Measurements from ENCODE around the gene TMEM201. TPM values are rescaled to one million over a fixed set of nuclear protein-coding genes. Genes with fewer than 3 reads are reported as not detected.

TMEM201 gene
- total and polyA plus RNA-seq, 2 of the 8 experiments (the other 6 are each of a cell fraction or from before 2014, with no cell fraction given): 8.2 to 27.1 TPM

GRCh38 chr1:9651565-9652378 lies 63.1 kb downstream of the TMEM201 start, which contains the start of gene PIK3CD:
TSS of gene PIK3CD (plus strand) at chr1:9651731. CDS start at chr1:9710456, 58,725 bp downstream.
- peak within 1 kb of the TSS; percentile 9; the same call in 1 of the 2 replicates for H3K18ac ChIP-seq (ENCODE audit: extremely low read depth, low read length)
- H3K56ac ChIP-seq (replicated peaks; ENCODE audit: insufficient read length, low read depth, low read length): no peak within 1 kb of the TSS
- POLR2A ChIA-PET (ENCODE audit: partially characterized antibody): interaction anchor here (0.9 to 2.3 kb wide), 4 partner anchors 20 to 64 kb away, joined by 3 to 9 read pairs (median 4); no protein-coding TSS in a partner anchor
- H4K20me1 ChIP-seq (replicated peaks in 1 of 2; ENCODE audit: control insufficient read depth in 1 of 2, insufficient read depth in 2 of 2, low read length in 2 of 2): no peaks in the 10 kb centered on the region
- no peaks in the 10 kb centered on the region for H3K79me2 ChIP-seq (ENCODE audit: control insufficient read depth in 1 of 2, insufficient read depth in 2 of 2, low read length in 2 of 2)
- no peak within 1 kb of the TSS for H3K23ac ChIP-seq (ENCODE audit: insufficient read length)
- WGBS, 2 experiments (ENCODE audit: extremely low coverage in 1 of 2, insufficient coverage in 1 of 2, insufficient read length in 1 of 2, insufficient replicate concordance in 2 of 2, low coverage in 1 of 2, low lambda C conversion rate in 2 of 2, missing lambda C conversion rate in 1 of 2): 0% methylated on average over 44 of the region's 94 CpGs; no CpG with 5 or more reads in 1 of the 2 experiments
- H2BK20ac ChIP-seq (ENCODE audit: low read length): no peak within 1 kb of the TSS
- H4K8ac ChIP-seq (ENCODE audit: extremely low read depth, insufficient read depth, low read length): peak within 1 kb of the TSS; percentile 63; the same call in 1 of the 2 replicates
- peak within 1 kb of the TSS in 1 of 4 experiments; percentile 46; a peak in 2 of 7 replicates for H3K9ac ChIP-seq (replicated peaks in 1 of 4; ENCODE audit: extremely low read depth in 1 of 4, low read depth in 3 of 4, low read length in 3 of 4)
- H2BK5ac ChIP-seq (ENCODE audit: low read depth, low read length): no peak within 1 kb of the TSS
- no peaks in the 10 kb centered on the region for H3K79me1 ChIP-seq (ENCODE audit: low read depth, low read length)
- H2BK15ac ChIP-seq (ENCODE audit: low read length): 0 out of 2 replicates have a peak within 1 kb of the TSS, but pooled peaks have one; percentile 40
- CTCF ChIA-PET (ENCODE audit: partially characterized antibody): interaction anchor here (0.7 to 2.6 kb wide), 7 partner anchors 24 to 70 kb away, joined by 3 to 15 read pairs (median 4); no protein-coding TSS in a partner anchor
- no peak for FAIRE-seq
- no peak within 1 kb of the TSS for H2BK12ac ChIP-seq (ENCODE audit: low read depth, low read length)
- H3K4me1 ChIP-seq (replicated peaks in 1 of 4; ENCODE audit: control insufficient read depth in 3 of 4, insufficient read depth in 4 of 4, low read length in 3 of 4): peaks cover 0 to 3% (median 0%) of the 10 kb centered on the region in 4 experiments; a peak in 3 of 7 replicates
- H3K36me3 ChIP-seq (ENCODE audit: control insufficient read depth in 2 of 4, insufficient read depth in 4 of 4, low read length in 3 of 4): no peaks in the 10 kb centered on the region
- H2BK120ac ChIP-seq (replicated peaks; ENCODE audit: low read depth, low read length): no peak within 1 kb of the TSS
- no peak within 1 kb of the TSS for H4K5ac ChIP-seq (ENCODE audit: insufficient read length, low read depth, low read length)
- H3K14ac ChIP-seq (ENCODE audit: insufficient read length): no peak within 1 kb of the TSS
- peak within 1 kb of the TSS; percentile 65 to 90 for H3K4me2 ChIP-seq (ENCODE audit: insufficient read depth in 1 of 2, low read depth in 2 of 2, low read length in 2 of 2)
- H3K27ac ChIP-seq (ENCODE audit: low read depth, low read length): no peak within 1 kb of the TSS
- H3K23me2 ChIP-seq (ENCODE audit: low read depth, low read length): peaks cover 8% of the 10 kb centered on the region
- no peak within 1 kb of the TSS for H4K91ac ChIP-seq (replicated peaks; ENCODE audit: insufficient read length, low read length)
- peak within 1 kb of the TSS; percentile 52 to 71 (median 58) for H3K4me3 ChIP-seq (ENCODE audit: extremely low read depth in 1 of 4, insufficient read depth in 2 of 4, low read depth in 3 of 4, low read length in 4 of 4)
- DNase-seq (ENCODE audit: low read depth in 1 of 2, low spot score in 2 of 2): peak in 1 of 2 experiments; percentile 76
- H2AK5ac ChIP-seq (ENCODE audit: low read depth, low read length): no peak within 1 kb of the TSS
- no peak within 1 kb of the TSS for H2AFZ ChIP-seq (ENCODE audit: low read length)
- H3K4ac ChIP-seq (replicated peaks; ENCODE audit: insufficient read length, low read depth, low read length): no peak within 1 kb of the TSS
- H3K9me3 ChIP-seq (ENCODE audit: insufficient read depth in 2 of 2, low read depth in 1 of 2, low read length in 1 of 2): no peaks in the 10 kb centered on the region
- peaks cover 5 to 33% (median 29%) of the 10 kb centered on the region in 4 experiments for H3K27me3 ChIP-seq (replicated peaks in 1 of 4; ENCODE audit: control insufficient read depth in 3 of 4, extremely low read depth in 1 of 4, insufficient read depth in 3 of 4, low read length in 3 of 4)
- TF ChIP-seq NANOG (IDR thresholded peaks at IDR 0.05; ENCODE audit: insufficient read depth, low read depth, low read length, poor library complexity, severe bottlenecking): no peak
- TF ChIP-seq TAF1 (IDR thresholded peaks at IDR 0.05; ENCODE audit: low read depth, low read length): 0 out of 2 replicates have a peak, but pooled peaks have one; percentile 33
- peak; percentile 48 for TF ChIP-seq E2F6 (IDR thresholded peaks at IDR 0.05)
- TF ChIP-seq SRF (IDR thresholded peaks at IDR 0.05; ENCODE audit: low read depth, low read length): no peak
- TF ChIP-seq KDM4A (IDR thresholded peaks at IDR 0.05; ENCODE audit: low read depth, low read length, severe bottlenecking): peak; percentile 84
- TF ChIP-seq MAX (IDR thresholded peaks at IDR 0.05): peak; percentile 69
- TF ChIP-seq ASH2L (IDR thresholded peaks at IDR 0.05; ENCODE audit: low read length): peak; percentile 31
- no peak for TF ChIP-seq YY1 (IDR thresholded peaks at IDR 0.05; ENCODE audit: low read depth, low read length)
- peak; percentile 55 for TF ChIP-seq EZH2 (IDR thresholded peaks at IDR 0.05; ENCODE audit: low read depth, low read length, severe bottlenecking)
